ENCODE results near the gene RELN. TPM values are rescaled to one million over a fixed set of nuclear protein-coding genes. Genes with fewer than 3 reads are reported as not detected.

Gene RELN
- total and polyA plus RNA-seq, 2 of the 13 experiments (the other 11 are each of a cell fraction or from before 2014, with no cell fraction given): 315 to 332 TPM

GRCh38 chr7:104005197-104005596, 15.7 kb upstream of the RELN start:
- POLR2A ChIA-PET: no interaction called here
- TF ChIP-seq ZNF781 (CRISPR knock-in tag; IDR thresholded peaks at IDR 0.05; ENCODE audit: borderline replicate concordance, not compliant biosample characterization) (no peak), KDM4B (CRISPR knock-in tag; IDR thresholded peaks at IDR 0.05) (no peak), ARNTL (CRISPR knock-in tag; IDR thresholded peaks at IDR 0.05) (no peak)
- H3K79me2 ChIP-seq (ENCODE audit: insufficient read depth, low read length): no peaks in the 10 kb centered on the region
- no peak overlapping the region for H2AFZ ChIP-seq (ENCODE audit: low read length)
- no peaks in the 10 kb centered on the region for H3K27me3 ChIP-seq (ENCODE audit: control insufficient read depth in 1 of 2, insufficient read depth in 2 of 2, low read length in 2 of 2)
- 84% methylated on average over 4 of the region's 4 CpGs for WGBS (ENCODE audit: low lambda C conversion rate)
- H3K9me3 ChIP-seq (ENCODE audit: low read length): no peaks in the 10 kb centered on the region
- no peak overlapping the region for H3K27ac ChIP-seq (ENCODE audit: extremely low read length, insufficient read depth, low read length)
- no peak overlapping the region for H3K4me2 ChIP-seq (ENCODE audit: low read depth, low read length)
- intact Hi-C loops (cut with micrococcal nuclease; ENCODE audit: unreplicated experiment) (no loop called here), in situ Hi-C loops (cut with HindIII; ENCODE audit: extremely low pct_ligation_motif_present, low pct_unique_long_range_greater_than_20kb) (no loop called here)
- no peak overlapping the region for H3K4me3 ChIP-seq (replicated peaks in 1 of 3; ENCODE audit: insufficient read depth in 1 of 3, low read depth in 2 of 3, low read length in 3 of 3)
- no peak overlapping the region for H3K9ac ChIP-seq (ENCODE audit: insufficient read depth, low read depth, low read length)
- H3K36me3 ChIP-seq (replicated peaks in 1 of 2; ENCODE audit: control insufficient read depth in 1 of 2, insufficient read depth in 2 of 2, low read length in 2 of 2): no peaks in the 10 kb centered on the region
- peaks cover 36% of the 10 kb centered on the region for H3K4me1 ChIP-seq (ENCODE audit: insufficient read depth, low read length)
- DNase-seq (ENCODE audit: low spot score): no peak
- no peak for ATAC-seq
- CTCF ChIA-PET (ENCODE audit: low intra/inter-chr PET ratio, low total read pairs): no interaction called here
- no peaks in the 10 kb centered on the region for H4K20me1 ChIP-seq (ENCODE audit: insufficient read depth, low read length)
- FAIRE-seq: no peak
- BruUV-seq (replicated peaks): no TSS peak

- no peak overlapping the region for H3K4me3 ChIP-seq (replicated peaks in 1 of 3; ENCODE audit: insufficient read depth in 1 of 3, low read depth in 2 of 3, low read length in 3 of 3)
- TF ChIP-seq BRCA1 (CRISPR knock-in tag; IDR thresholded peaks at IDR 0.05): no peak
- TF ChIP-seq CEBPZ (IDR thresholded peaks at IDR 0.05; ENCODE audit: low read length): no peak
- DNase-seq (ENCODE audit: low spot score) (no peak), FAIRE-seq (no peak), ATAC-seq (no peak)
- POLR2A ChIA-PET: no interaction called here
- no peaks in the 10 kb centered on the region for H4K20me1 ChIP-seq (ENCODE audit: insufficient read depth, low read length)
- no peak overlapping the region for H3K27ac ChIP-seq (ENCODE audit: extremely low read length, insufficient read depth, low read length)
- BruUV-seq (replicated peaks): no TSS peak
- no peaks in the 10 kb centered on the region for H3K9me3 ChIP-seq (ENCODE audit: low read length)
- no peaks in the 10 kb centered on the region for H3K79me2 ChIP-seq (ENCODE audit: insufficient read depth, low read length)
- H3K9ac ChIP-seq (ENCODE audit: insufficient read depth, low read depth, low read length): no peak overlapping the region
- 32% methylated on average over 2 of the region's 2 CpGs for WGBS (ENCODE audit: low lambda C conversion rate)
- no peaks in the 10 kb centered on the region for H3K27me3 ChIP-seq (ENCODE audit: control insufficient read depth in 1 of 2, insufficient read depth in 2 of 2, low read length in 2 of 2)
- no peaks in the 10 kb centered on the region for H3K36me3 ChIP-seq (replicated peaks in 1 of 2; ENCODE audit: control insufficient read depth in 1 of 2, insufficient read depth in 2 of 2, low read length in 2 of 2)
- intact Hi-C loops (cut with micrococcal nuclease; ENCODE audit: unreplicated experiment): no loop called here
- CTCF ChIA-PET (ENCODE audit: low intra/inter-chr PET ratio, low total read pairs): no interaction called here
- no peak overlapping the region for H2AFZ ChIP-seq (ENCODE audit: low read length)
- H3K4me2 ChIP-seq (ENCODE audit: low read depth, low read length): no peak overlapping the region
- in situ Hi-C loops (cut with HindIII; ENCODE audit: extremely low pct_ligation_motif_present, low pct_unique_long_range_greater_than_20kb): no loop called here
- H3K4me1 ChIP-seq (ENCODE audit: insufficient read depth, low read length): peaks cover 31% of the 10 kb centered on the region
These were observed 7.2 kb upstream of the RELN start for GRCh38 chr7:103996639-103997038.
